GM12892 (cell line): ENCODE data around the gene DGKB.

Experiments used
- POLR2A ChIP-seq: IDR thresholded peaks from 2 replicates; pipeline ENCODE4 v1.6.1; 2011; ENCODE audit warnings: low read depth, low read length, control low read depth
- TAF1 ChIP-seq: IDR thresholded peaks from 2 replicates; pipeline ENCODE4 v1.6.1; 2011; ENCODE audit warnings: low read depth, mild to moderate bottlenecking, control low read depth, low read length, borderline replicate concordance

DNA sequence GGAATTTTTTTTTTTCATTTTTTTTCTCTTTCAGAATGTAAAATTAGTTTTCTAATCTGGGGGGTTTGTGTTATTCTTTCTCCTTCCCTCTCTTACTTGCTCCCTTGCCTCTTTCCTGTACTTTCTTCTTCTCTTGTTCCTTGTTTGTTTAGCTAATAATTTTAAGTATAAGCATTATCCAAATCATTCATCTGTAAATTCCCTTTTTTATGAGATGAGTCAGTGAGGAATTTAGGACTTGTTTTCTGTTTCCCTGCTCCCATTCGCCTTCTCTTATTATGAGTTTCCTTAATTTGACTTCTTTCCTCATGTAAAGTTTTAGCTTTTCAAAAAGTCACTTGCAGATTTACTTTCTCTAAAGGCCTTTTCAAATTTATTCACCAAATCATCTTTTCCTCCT is 758.4 kb downstream of the DGKB start:
- TF ChIP-seq TAF1 (no peak), POLR2A (no peak)
